Activated T-cell treated with anti-CD3 and anti-CD28 coated beads, Interleukin-2, amount 50 U/mL, for 4 hours (primary cell): ENCODE measurements around the gene FUT7. TPM values are rescaled to one million over a fixed set of nuclear protein-coding genes. Genes with fewer than 3 reads are reported as not detected.

Experiments used
- ATAC-seq, 2 donors: fragments of 200-7000 bp; cut with Tn5 transposase; one replicate each; pipeline ENCODE4 v1.10.0; 2021
- DNase-seq: peaks from one replicate; pipeline ENCODE4 v3.0.0-alpha.2; 2020
- H3K27me3 Mint-ChIP-seq: one replicate; pipeline ENCODE4 v1.8.0; 2021; ENCODE audit warnings: low read depth, mixed read lengths
- H3K36me3 Mint-ChIP-seq: one replicate; pipeline ENCODE4 v1.8.0; 2022; ENCODE audit warnings: mixed read lengths; ENCODE audit not compliant: insufficient read depth
- H3K4me1 Mint-ChIP-seq: one replicate; pipeline ENCODE4 v1.8.0; 2021; ENCODE audit warnings: low read depth, mixed read lengths
- H3K4me3 Mint-ChIP-seq: one replicate; pipeline ENCODE4 v1.8.0; 2021; ENCODE audit warnings: mild to moderate bottlenecking, moderate library complexity, mixed read lengths
- H3K9me3 Mint-ChIP-seq: one replicate; pipeline ENCODE4 v1.8.0; 2021; ENCODE audit warnings: mixed read lengths
- total RNA-seq, 3 donors: library from RNA; stranded (reverse); gene quantifications; one replicate each; pipeline ENCODE4 v1.2.1, GENCODE V29; 2021

The FUT7 gene
- total RNA-seq, 3 donors from 2014 or later: 0.74 to 2.4 (median 0.81) TPM

DNA sequence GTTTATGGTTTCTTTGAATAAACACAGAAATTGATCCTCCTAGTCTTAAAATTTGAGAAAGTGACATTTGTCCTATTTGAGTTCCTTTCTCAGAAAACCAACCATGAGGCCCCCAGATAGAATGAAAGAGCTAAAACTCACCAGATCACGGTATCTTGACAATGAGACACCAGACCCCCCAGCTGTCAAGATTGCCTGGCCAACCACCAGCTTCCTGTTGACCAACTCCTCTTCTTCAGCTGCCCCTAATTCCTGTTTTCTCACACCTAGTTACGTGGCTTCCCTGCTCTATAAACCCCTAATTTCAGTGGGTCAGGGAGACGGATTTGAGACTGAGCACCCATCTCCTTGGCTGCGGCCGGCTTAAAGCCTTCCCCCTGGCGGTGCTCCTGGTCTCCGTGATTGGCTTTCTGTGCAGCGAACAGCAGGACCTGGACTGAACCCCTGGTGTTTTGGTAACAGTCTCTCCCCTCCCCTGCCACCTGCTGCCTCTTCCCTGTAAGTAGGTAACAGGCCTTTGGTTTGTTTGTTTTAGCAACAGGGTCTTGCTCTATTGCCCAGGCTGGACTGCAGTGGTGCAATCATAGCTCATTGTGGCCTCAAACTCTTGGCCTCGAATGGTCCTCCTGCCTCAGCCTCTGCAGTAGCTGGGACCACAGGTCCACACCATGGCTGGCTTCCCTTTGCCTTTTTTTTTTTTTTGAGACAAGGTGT lies 26.8 kb upstream of the FUT7 start:
- Mint-ChIP-seq H3K4me1 (no peaks in the 10 kb centered on the region), H3K36me3 (no peaks in the 10 kb centered on the region), H3K9me3 (no peaks in the 10 kb centered on the region), H3K27me3 (no peaks in the 10 kb centered on the region), H3K4me3 (no peak overlapping the region)
- no peak for DNase-seq
- ATAC-seq: no peak

DNA sequence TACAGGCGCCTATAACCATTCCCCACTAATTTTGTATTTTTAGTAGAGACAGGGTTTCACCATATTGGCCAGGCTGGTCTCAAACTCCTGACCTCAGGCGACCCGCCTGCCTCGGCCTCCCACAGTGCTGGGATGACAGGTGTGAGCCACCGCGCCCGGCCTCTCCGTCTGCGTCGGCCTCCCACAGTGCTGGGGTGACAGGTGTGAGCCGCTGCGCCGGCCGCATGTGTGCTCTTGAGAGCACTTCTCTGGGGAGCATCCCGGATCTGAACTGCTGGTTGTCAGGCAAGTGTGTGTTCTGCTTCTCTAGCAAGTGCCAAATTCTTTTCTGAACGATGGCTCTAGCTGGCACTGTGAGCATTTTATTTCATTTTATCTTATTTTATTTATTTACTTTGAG lies 25.7 kb upstream of the FUT7 start:
- Mint-ChIP-seq H3K36me3 (no peaks in the 10 kb centered on the region), H3K4me3 (no peak overlapping the region), H3K27me3 (peaks cover 4% of the 10 kb centered on the region), H3K4me1 (no peaks in the 10 kb centered on the region), H3K9me3 (no peaks in the 10 kb centered on the region)
- no peak for DNase-seq
- no peak for ATAC-seq

DNA sequence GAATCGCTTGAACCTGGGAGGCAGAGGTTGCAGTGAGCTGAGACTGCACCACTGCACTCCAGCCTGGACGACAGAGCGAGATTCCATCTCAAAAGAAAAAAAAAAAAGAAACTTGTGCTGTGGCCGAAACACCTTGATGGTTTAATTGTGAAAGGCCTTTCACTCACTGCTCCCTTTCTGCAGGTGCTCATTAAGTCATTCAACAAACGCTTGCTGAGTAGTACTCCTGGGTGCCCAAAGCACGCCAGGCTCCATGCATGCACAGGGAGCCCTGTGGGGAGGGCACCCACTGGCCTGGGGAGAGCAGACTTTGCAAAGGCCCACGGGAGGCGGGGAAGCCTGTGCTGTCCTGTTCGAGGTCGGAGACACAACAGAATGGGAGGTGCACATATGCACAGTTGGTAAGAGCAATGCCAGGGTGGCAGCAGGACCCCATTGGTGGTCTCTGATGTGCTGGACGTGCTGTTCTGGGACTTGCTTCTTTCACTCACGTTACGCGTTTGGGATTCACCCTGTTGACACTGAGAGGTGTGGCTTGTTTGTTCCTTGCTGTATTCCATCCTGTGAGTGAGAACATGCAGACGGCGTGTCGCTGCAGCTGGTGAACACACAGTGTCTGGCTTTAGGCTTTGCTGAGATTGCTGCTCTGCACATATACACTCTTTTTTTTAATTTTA lies 25.0 kb upstream of the FUT7 start:
- Mint-ChIP-seq H3K9me3 (no peaks in the 10 kb centered on the region), H3K27me3 (peaks cover 9% of the 10 kb centered on the region), H3K4me3 (no peak overlapping the region), H3K4me1 (no peaks in the 10 kb centered on the region), H3K36me3 (no peaks in the 10 kb centered on the region)
- DNase-seq (no peak), ATAC-seq (no peak)

DNA sequence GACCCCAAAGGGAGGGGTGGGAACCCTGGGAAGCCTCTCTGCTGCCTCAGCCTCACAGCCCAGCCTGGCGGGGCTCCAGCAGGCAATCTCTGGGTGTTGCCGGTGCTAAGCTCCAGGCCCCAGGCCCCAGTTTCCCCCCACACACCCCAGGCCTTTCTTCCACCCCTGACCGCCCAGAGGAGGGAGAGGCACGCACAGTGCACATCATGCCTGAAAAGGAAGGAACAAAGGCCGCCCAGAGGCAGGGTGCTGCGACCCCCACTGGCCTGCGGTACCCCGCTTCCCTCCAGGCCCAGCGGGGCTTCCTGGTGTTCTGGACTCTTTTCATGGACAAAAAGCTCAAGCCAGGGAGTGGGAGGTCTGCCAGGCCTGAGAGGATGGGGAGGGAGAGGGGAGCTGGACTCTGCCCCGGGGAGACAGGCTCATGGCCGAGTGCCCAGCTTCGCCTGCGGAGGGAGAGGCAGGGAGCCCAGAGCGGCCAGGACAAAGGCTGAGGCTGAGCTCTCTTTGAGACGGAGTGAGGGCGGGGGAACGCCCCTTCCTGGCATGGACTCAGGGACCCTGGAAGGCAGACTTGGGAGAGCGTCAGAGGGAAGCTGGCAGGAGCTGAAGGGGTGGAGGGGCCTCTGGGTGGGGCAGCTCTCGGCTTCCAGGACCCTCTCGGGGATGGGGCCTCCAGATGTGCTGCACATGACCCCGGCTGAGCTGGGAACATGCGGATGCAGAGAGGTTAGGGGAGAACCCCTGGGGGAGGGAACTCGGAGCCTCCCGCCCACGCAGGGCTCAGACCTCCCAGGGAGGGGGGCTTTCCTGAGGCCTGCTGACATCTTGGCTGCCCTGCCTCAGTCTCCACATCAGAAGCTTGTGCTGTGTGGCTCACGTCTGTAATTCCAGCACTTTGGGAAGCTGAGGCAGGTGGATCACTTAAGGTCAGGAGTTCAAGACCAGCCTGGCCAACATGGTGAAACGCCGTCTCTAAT lies 23.8 kb upstream of the FUT7 start:
- Mint-ChIP-seq H3K9me3 (no peaks in the 10 kb centered on the region), H3K36me3 (no peaks in the 10 kb centered on the region), H3K4me1 (no peaks in the 10 kb centered on the region), H3K27me3 (peaks cover 11% of the 10 kb centered on the region), H3K4me3 (no peak overlapping the region)
- DNase-seq (no peak), ATAC-seq (no peak)

DNA sequence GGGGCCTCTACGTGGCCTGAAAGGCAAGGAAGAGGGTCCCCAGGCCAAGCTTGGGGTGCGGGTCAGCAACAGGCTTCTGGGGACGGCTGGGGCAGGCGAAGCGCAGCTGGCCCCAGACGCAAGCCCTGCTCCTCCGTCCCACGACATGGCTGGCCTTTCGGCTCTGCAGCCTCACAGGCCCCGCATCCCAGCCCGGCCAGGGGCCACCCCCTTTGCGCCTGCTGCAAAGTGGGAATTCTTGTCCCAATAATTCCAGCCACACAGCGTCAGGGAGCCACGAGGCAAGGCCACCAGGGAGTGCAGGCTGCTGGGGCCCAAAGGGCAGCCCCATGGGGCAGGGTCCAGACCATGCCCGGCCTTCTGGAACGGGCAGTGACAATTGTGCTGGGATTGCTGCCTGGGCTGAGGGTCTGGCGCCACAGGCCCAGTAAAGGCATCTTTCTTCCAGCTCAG lies 23.1 kb upstream of the FUT7 start:
- H3K4me1 Mint-ChIP-seq: no peaks in the 10 kb centered on the region
- H3K27me3 Mint-ChIP-seq: peaks cover 17% of the 10 kb centered on the region
- H3K4me3 Mint-ChIP-seq: no peak overlapping the region
- no peaks in the 10 kb centered on the region for H3K9me3 Mint-ChIP-seq
- no peak for DNase-seq
- no peak for ATAC-seq
- no peaks in the 10 kb centered on the region for H3K36me3 Mint-ChIP-seq

DNA sequence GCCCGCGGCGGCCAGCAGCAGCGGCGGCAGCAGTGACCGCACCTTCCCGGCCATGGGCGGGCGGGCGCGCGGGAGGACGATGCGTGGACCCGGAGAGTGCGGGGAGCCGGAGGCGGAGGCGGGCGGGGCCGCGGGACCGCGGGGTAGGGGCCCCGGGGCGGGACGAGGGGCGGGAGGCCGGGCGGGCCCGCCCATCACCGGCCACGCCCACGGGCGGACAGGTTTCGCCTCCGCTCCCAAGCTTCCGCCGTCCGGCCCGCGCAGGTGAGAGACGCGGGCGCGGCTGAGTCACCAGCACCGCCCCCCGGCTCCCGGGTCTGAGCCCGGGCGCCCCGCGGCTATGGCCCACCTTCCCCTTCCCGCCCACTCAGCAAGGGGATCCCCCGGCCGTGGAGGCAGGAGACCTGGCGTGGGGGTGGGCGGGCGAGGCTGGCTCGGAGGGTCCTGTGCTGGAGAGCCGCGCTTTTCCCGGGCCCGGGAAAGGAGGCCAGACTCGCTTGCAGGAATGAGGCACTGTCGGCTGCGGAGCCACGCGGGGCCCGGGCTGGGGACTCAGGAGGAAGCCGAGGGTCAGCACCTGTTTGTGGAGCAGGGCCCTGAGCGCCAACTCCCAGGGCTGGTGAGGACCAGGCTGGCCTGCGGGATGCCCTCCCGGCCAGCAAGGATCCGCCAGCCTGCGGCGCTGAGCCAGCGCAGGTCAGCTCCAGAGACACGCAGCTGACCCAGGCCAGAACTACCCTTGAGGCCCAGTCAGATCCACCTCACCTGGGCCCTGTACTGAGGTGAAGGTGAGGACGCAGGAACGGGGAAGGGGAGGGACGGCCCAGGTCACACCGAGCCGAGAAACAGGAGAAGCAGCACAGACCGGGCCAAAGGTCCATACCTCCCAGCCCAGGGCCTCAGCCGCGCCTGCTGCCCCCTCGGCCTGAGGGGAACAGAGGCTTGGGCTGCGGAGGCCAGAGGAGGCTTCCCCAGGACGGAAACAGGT lies 22.4 kb upstream of the FUT7 start, which contains the start of gene ENTPD2:
Gene ENTPD2, minus strand, starts transcription at position 118 of the 988 bp plus-strand sequence. Its CDS starts 64 bp downstream, at position 54.
- no peak within 1 kb of the TSS for H3K4me3 Mint-ChIP-seq

GRCh38 chr9:137052998-137053943 lies 21.4 kb upstream of the FUT7 start:
- DNase-seq: no peak
- Mint-ChIP-seq H3K4me1 (no peaks in the 10 kb centered on the region), H3K9me3 (no peaks in the 10 kb centered on the region), H3K27me3 (peaks cover 24% of the 10 kb centered on the region), H3K36me3 (no peaks in the 10 kb centered on the region), H3K4me3 (no peak overlapping the region)
- peak; percentile 41 to 49 for ATAC-seq

More for the DNA sequence above, 22.4 kb upstream of the FUT7 start, which contains the start of gene ENTPD2:
- DNase-seq (peak; percentile 47), ATAC-seq (peak; percentile 47 to 69)
- Mint-ChIP-seq H3K36me3 (no peaks in the 10 kb centered on the region), H3K9me3 (no peaks in the 10 kb centered on the region), H3K27me3 (peaks cover 24% of the 10 kb centered on the region), H3K4me1 (no peaks in the 10 kb centered on the region)

- DNase-seq (no peak), ATAC-seq (no peak)
- Mint-ChIP-seq H3K9me3 (no peaks in the 10 kb centered on the region), H3K36me3 (no peaks in the 10 kb centered on the region), H3K4me3 (no peak overlapping the region), H3K4me1 (no peaks in the 10 kb centered on the region), H3K27me3 (peaks cover 33% of the 10 kb centered on the region)
Measured at GRCh38 chr9:137052293-137052692, 20.4 kb upstream of the FUT7 start.

GRCh38 chr9:137051145-137051724 lies 19.3 kb upstream of the FUT7 start:
- no peaks in the 10 kb centered on the region for H3K9me3 Mint-ChIP-seq
- H3K36me3 Mint-ChIP-seq: no peaks in the 10 kb centered on the region

DNA sequence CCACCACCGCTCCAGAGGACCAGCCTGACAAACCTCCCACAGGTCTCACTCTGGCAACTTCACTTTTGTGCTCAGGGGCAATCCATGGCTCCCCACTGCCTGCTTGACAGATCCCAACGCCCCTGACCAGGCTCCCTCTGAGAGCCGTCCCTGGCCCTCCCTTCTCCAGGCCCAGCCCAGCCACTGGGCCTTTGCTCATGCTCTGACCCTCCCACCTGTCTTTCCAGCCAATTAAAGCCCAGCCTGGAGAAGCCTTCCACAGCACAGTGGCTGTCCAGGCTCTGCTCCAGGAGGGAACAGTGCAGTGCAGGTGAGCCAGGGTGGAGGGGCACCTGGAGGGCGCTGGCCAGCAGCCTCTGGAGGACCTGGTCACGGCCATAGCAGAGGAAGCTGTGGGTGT lies 18.7 kb upstream of the FUT7 start:
- no peaks in the 10 kb centered on the region for H3K9me3 Mint-ChIP-seq
- no peak for DNase-seq

More at GRCh38 chr9:137051145-137051724, 19.3 kb upstream of the FUT7 start:
- peaks cover 4% of the 10 kb centered on the region for H3K4me1 Mint-ChIP-seq
- DNase-seq (no peak), ATAC-seq (no peak)
- H3K27me3 Mint-ChIP-seq: peaks cover 43% of the 10 kb centered on the region
- H3K4me3 Mint-ChIP-seq: no peak overlapping the region

DNA sequence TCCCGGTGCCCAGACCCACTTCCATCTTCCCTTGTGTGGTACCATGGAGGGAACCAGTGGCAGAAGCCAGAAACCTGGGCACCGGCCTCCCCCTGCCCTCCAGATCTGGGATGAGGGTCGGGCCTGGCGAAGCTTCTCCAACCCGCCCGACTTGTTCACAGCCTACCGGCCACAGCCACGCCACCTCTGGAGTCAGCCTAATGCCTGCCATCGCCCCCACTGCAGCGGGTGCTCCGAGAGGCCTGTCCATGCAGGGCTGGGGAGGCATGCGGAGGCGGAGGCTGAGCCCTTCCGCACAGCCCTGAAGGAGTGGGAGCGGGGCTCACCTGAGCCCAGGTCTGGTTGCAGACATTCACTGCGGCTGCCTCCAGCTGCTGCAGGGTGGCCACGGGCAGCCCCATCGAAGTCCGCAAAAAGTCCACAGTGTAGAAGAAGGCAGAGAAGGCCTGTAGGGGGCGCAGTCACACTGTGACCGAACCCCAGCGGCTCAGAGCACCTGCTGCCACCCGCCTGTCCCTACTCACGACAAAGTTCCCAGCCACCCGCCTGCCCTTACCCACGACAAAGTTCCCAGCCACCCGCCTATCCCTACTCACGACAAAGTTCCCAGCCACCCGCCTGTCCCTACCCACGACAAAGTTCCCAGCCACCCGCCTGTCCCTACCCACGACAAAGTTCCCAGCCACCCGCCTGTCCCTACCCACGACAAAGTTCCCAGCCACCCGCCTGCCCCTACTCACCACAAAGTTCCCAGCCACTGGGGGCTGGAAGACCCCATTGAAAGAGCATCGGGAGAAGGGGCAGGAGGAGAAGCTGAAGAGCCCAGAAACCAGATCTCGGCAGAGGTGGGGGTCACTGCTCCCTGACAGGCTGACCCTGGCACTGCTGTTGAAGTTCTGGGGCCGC lies 17.9 kb upstream of the FUT7 start:
- ATAC-seq: peak in 1 of 2 donors; percentile 32

More for the DNA sequence above, 18.7 kb upstream of the FUT7 start:
- H3K4me3 Mint-ChIP-seq: no peak overlapping the region
- H3K4me1 Mint-ChIP-seq: peaks cover 4% of the 10 kb centered on the region
- H3K27me3 Mint-ChIP-seq: peaks cover 43% of the 10 kb centered on the region
- ATAC-seq: no peak
- H3K36me3 Mint-ChIP-seq: no peaks in the 10 kb centered on the region

More for the DNA sequence above, 17.9 kb upstream of the FUT7 start:
- Mint-ChIP-seq H3K36me3 (no peaks in the 10 kb centered on the region), H3K9me3 (no peaks in the 10 kb centered on the region), H3K27me3 (peaks cover 47% of the 10 kb centered on the region), H3K4me1 (peaks cover 9% of the 10 kb centered on the region), H3K4me3 (no peak overlapping the region)
- peak; percentile 49 for DNase-seq
